ENCODE data around the gene GNAS.
"Not testable (repeated sequence)": the region's sequence is repeated elsewhere in the genome, so short reads cannot be mapped to it uniquely, and the experiment has no call there.

Gene GNAS

GRCh38 chr20:58828804-58829203, 23.7 kb upstream of the GNAS start:
- DNase-seq = not testable (repeated sequence)

- DNase-seq = no peak
Measured at GRCh38 chr20:58829531-58829941, 23.0 kb upstream of the GNAS start.

GRCh38 chr20:58832457-58832856, 20.1 kb upstream of the GNAS start:
- no peak for DNase-seq

GRCh38 chr20:58833921-58834320, 18.6 kb upstream of the GNAS start:
- no peak for DNase-seq

- DNase-seq = no peak
Measured at GRCh38 chr20:58835231-58835630, 17.3 kb upstream of the GNAS start.

GRCh38 chr20:58836616-58837204, 15.8 kb upstream of the GNAS start:
- DNase-seq = no peak

GRCh38 chr20:58837717-58838116, 14.8 kb upstream of the GNAS start:
- no peak for DNase-seq

GRCh38 chr20:58838174-58838573, 14.3 kb upstream of the GNAS start:
- no peak for DNase-seq

- peak; percentile 36 to 44 for DNase-seq
Measured at GRCh38 chr20:58839474-58839874, 13.0 kb upstream of the GNAS start.

- no peak for DNase-seq
Measured at GRCh38 chr20:58839991-58840747, 12.3 kb upstream of the GNAS start.

- DNase-seq = no peak
Measured at GRCh38 chr20:58840816-58841538, 11.5 kb upstream of the GNAS start.

GRCh38 chr20:58841539-58842264, 10.8 kb upstream of the GNAS start:
- DNase-seq = no peak

GRCh38 chr20:58842276-58842675, 10.2 kb upstream of the GNAS start:
- no peak for DNase-seq

- no peak for DNase-seq
Measured at GRCh38 chr20:58843128-58843556, 9.4 kb upstream of the GNAS start.

GRCh38 chr20:58845706-58846105, 6.8 kb upstream of the GNAS start:
- DNase-seq = no peak

GRCh38 chr20:58847463-58847862, 5.1 kb upstream of the GNAS start:
- DNase-seq = no peak

GRCh38 chr20:58850693-58851174, 1.8 kb upstream of the GNAS start, which contains the start of gene GNAS-AS1:
GNAS-AS1 (minus strand) TSS chr20:58850902.
- DNase-seq = peak; percentile 80 to 86

GRCh38 chr20:58851221-58851968, 1.1 kb upstream of the GNAS start:
- DNase-seq = no peak

- DNase-seq = no peak
Measured at GRCh38 chr20:58851969-58852458, 502 bp upstream of the GNAS start.

GRCh38 chr20:58853466-58853865, 950 bp downstream of the GNAS start:
- DNase-seq = no peak

GRCh38 chr20:58853976-58854637, 1.6 kb downstream of the GNAS start:
- no peak for DNase-seq

All from CD4-positive, alpha-beta T cell treated with Interleukin-1 beta for 1 hour (primary cell).